Vagina (tissue), 2 donors: ENCODE results near the gene CFL2. TPM values are rescaled to one million over a fixed set of nuclear protein-coding genes. Genes with fewer than 3 reads are reported as not detected.

Experiments
- DNase-seq, 2 donors: peaks; one replicate each; pipeline ENCODE4 v3.0.0-alpha.2; 2017; ENCODE audit errors: extremely low spot score in 2 of 2
- H3K27ac ChIP-seq: fragments of 200-600 bp; sonication (generic); one replicate; pipeline ENCODE4 v1.5.1; 2019
- H3K27me3 ChIP-seq: fragments of 200-600 bp; sonication (generic); one replicate; pipeline ENCODE4 v1.5.1; 2019
- H3K36me3 ChIP-seq, 2 donors: fragments of 200-600 bp; sonication (generic); one replicate each; pipeline ENCODE4 v1.5.1; 2017 to 2019
- H3K4me1 ChIP-seq: fragments of 200-600 bp; sonication (generic); one replicate; pipeline ENCODE4 v1.5.1; 2019
- H3K4me3 ChIP-seq, 2 donors: fragments of 200-600 bp; sonication (generic); 1 replicate in 1 of 2; 2 replicates in 1 of 2; pipeline ENCODE4 v1.5.1; 2016 to 2019
- H3K9me3 ChIP-seq: fragments of 200-600 bp; sonication (generic); one replicate; pipeline ENCODE4 v1.5.1; 2019
- CTCF ChIP-seq, 3 experiments: fragments of 450-650 bp in 2 of 3; fragments of 200-600 bp in 1 of 3; sonication (generic) in 1 of 3; IDR thresholded peaks; one replicate each; pipeline ENCODE4 v1.5.1; 2017 to 2019; ENCODE audit warnings: antibody characterized with exemption in 3 of 3, mild to moderate bottlenecking in 2 of 3, moderate library complexity in 2 of 3
- POLR2A ChIP-seq, 2 donors: fragments of 450-650 bp; IDR thresholded peaks; one replicate each; pipeline ENCODE4 v1.6.1; 2017; ENCODE audit warnings: antibody characterized with exemption in 2 of 2, mild to moderate bottlenecking in 2 of 2, moderate library complexity in 2 of 2
- POLR2AphosphoS5 ChIP-seq, 2 donors: sonication (generic); formaldehyde crosslinking; IDR thresholded peaks; one replicate each; pipeline ENCODE4 v1.9.0; 2017; ENCODE audit warnings: antibody characterized with exemption in 2 of 2, mild to moderate bottlenecking in 2 of 2, low read depth in 1 of 2; ENCODE audit not compliant: insufficient read depth in 1 of 2
- intact Hi-C: fragments of 100-400 bp; cut with DNase I; formaldehyde crosslinking; loops from one replicate; pipeline ENCODE4 v1.15.1; 2023
- total RNA-seq: library from RNA; depleted of rRNA; stranded (reverse); fragments of >200 nt; gene quantifications from one replicate; pipeline ENCODE4 v1.2.3, GENCODE V29; 2016

CFL2 gene
- total RNA-seq, 1 donor from 2014 or later, result 67.8 TPM

GRCh38 chr14:34673702-34674101 lies 40.7 kb downstream of the CFL2 start:
- intact Hi-C loops, result no loop called here
- no peaks in the 10 kb centered on the region for H3K27me3 ChIP-seq
- no peaks in the 10 kb centered on the region for H3K4me1 ChIP-seq
- no peak overlapping the region for H3K4me3 ChIP-seq
- no peak for TF ChIP-seq POLR2A (IDR thresholded peaks at IDR 0.05)
- TF ChIP-seq CTCF (IDR thresholded peaks at IDR 0.05), result no peak
- no peak for TF ChIP-seq POLR2AphosphoS5 (IDR thresholded peaks at IDR 0.05; ENCODE audit: insufficient read depth in 1 of 2, low read depth in 1 of 2)
- no peak for DNase-seq
- H3K27ac ChIP-seq, result no peak overlapping the region
- H3K9me3 ChIP-seq, result no peaks in the 10 kb centered on the region
- H3K36me3 ChIP-seq, result no peaks in the 10 kb centered on the region

DNA sequence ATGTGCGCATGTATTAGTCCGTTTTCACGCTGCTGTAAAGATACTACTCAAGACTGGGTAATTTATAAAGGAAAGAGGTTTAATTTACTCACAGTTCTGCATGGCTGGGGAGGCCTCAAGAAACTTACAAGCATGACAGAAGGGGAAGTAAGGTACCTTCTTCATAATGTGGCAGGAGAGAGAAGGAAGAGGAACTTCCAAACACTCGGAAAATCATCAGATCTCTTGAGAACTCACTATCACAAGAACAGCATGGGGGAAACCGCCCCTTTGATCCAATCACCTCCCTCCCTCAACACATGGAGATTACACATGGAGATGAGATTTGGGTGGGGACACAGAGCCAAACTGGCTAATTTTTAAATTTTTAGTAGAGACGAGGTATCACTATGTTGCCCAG lies 42.7 kb downstream of the CFL2 start:
- Histone ChIP-seq H3K27ac (no peak overlapping the region), H3K27me3 (no peaks in the 10 kb centered on the region), H3K4me1 (no peaks in the 10 kb centered on the region), H3K9me3 (no peaks in the 10 kb centered on the region), H3K36me3 (no peaks in the 10 kb centered on the region), H3K4me3 (no peak overlapping the region)
- TF ChIP-seq POLR2A (IDR thresholded peaks at IDR 0.05) (no peak), CTCF (IDR thresholded peaks at IDR 0.05) (no peak), POLR2AphosphoS5 (IDR thresholded peaks at IDR 0.05; ENCODE audit: insufficient read depth in 1 of 2, low read depth in 1 of 2) (no peak)
- intact Hi-C loops, result no loop called here
- DNase-seq, result no peak

DNA sequence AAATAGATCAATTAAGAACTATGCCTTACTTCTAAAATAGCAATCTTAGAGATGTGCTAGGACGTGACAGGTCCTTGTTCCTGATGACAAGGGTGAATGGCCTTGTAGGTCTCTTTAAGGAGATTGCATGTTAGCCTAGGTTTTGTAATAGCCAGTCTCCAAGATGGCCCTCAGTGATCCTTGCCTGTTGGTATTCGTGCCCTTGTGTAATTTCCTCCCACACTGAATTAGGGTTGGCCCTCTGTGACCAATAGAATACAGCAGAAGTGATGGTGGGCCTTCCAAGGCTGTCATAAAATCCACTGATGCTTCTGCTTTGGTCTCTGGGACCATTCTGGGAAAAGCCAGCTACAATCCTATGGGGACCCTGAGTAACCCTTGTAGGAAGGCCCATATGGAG lies 46.3 kb downstream of the CFL2 start:
- Histone ChIP-seq H3K27ac (no peak overlapping the region), H3K4me3 (no peak overlapping the region), H3K9me3 (no peaks in the 10 kb centered on the region), H3K4me1 (no peaks in the 10 kb centered on the region), H3K27me3 (no peaks in the 10 kb centered on the region), H3K36me3 (no peaks in the 10 kb centered on the region)
- intact Hi-C loops, result no loop called here
- DNase-seq, result no peak
- TF ChIP-seq POLR2AphosphoS5 (IDR thresholded peaks at IDR 0.05; ENCODE audit: insufficient read depth in 1 of 2, low read depth in 1 of 2), result no peak
- no peak for TF ChIP-seq POLR2A (IDR thresholded peaks at IDR 0.05)
- no peak for TF ChIP-seq CTCF (IDR thresholded peaks at IDR 0.05)

GRCh38 chr14:34667007-34667406 lies 47.4 kb downstream of the CFL2 start:
- no peaks in the 10 kb centered on the region for H3K9me3 ChIP-seq
- no peaks in the 10 kb centered on the region for H3K36me3 ChIP-seq
- H3K27ac ChIP-seq, result no peak overlapping the region
- intact Hi-C loops, result no loop called here
- no peaks in the 10 kb centered on the region for H3K4me1 ChIP-seq
- DNase-seq, result no peak
- no peak for TF ChIP-seq CTCF (IDR thresholded peaks at IDR 0.05)
- no peak for TF ChIP-seq POLR2A (IDR thresholded peaks at IDR 0.05)
- TF ChIP-seq POLR2AphosphoS5 (IDR thresholded peaks at IDR 0.05; ENCODE audit: insufficient read depth in 1 of 2, low read depth in 1 of 2), result no peak
- no peak overlapping the region for H3K4me3 ChIP-seq
- no peaks in the 10 kb centered on the region for H3K27me3 ChIP-seq

DNA sequence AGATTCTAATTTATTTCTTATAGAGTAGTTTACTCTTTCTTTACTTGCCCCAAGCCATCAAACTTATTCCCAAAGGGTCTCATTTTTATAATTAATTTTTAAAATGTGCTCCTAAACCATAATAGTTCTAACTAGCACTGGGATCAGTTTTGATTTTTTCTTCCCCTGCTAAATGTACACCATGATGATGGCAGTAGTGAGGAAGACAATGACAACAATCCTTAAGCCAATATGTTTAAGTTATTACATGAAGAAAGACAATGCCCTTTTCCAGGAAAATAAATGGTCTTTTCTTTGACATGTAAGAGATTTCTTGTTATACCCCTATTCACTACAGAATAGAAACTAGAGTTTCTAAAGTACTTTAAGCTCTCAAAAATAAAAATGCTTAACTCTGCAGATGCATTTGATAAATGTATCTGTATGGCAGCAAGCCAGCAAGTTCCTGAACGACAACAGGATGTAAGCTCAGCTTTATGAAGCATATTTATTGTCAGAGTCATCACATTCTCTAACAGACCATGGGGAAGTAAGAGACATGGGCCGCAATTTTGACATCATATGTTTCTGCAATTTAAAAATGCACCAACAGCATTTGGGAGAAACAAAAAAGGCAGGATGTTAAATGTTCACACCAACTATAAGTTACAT lies 48.5 kb downstream of the CFL2 start:
- H3K9me3 ChIP-seq, result no peaks in the 10 kb centered on the region

More for the DNA sequence above, 48.5 kb downstream of the CFL2 start:
- Histone ChIP-seq H3K36me3 (no peaks in the 10 kb centered on the region), H3K27ac (no peak overlapping the region), H3K27me3 (no peaks in the 10 kb centered on the region), H3K4me3 (no peak overlapping the region), H3K4me1 (no peaks in the 10 kb centered on the region)
- DNase-seq, result no peak
- no peak for TF ChIP-seq CTCF (IDR thresholded peaks at IDR 0.05)
- intact Hi-C loops, result no loop called here
